HepG2 (cell line): ENCODE measurements around the gene UBL7. TPM values are rescaled to one million over a fixed set of nuclear protein-coding genes. Genes with fewer than 3 reads are reported as not detected.
A peak's percentile ranks its signal among the peaks of the same experiment; 100 is the strongest.

Experiments
- ETV6 ChIP-seq: sonication (generic); formaldehyde crosslinking; conservative IDR thresholded peaks from 2 replicates; pipeline ENCODE4 v1.4.0; 2020; ENCODE audit warnings: missing genetic modification reagents
- GATA4 ChIP-seq: sonication (generic); IDR thresholded peaks from 2 replicates; pipeline ENCODE4 v1.6.1; 2016; ENCODE audit warnings: antibody characterized with exemption, low read depth, borderline replicate concordance
- GTF3A ChIP-seq: sonication (generic); formaldehyde crosslinking; conservative IDR thresholded peaks from 2 replicates; pipeline ENCODE4 v1.4.0; 2020; ENCODE audit warnings: mild to moderate bottlenecking, missing genetic modification reagents
- HMGXB4 ChIP-seq, 2 experiments: sonication (generic) in 1 of 2; formaldehyde crosslinking in 1 of 2; IDR thresholded peaks; 2 replicates each; pipeline versions ENCODE4 v1.4.0 to v1.6.1; 2018 to 2020; ENCODE audit warnings: missing genetic modification reagents in 2 of 2, borderline replicate concordance in 1 of 2, low read depth in 1 of 2, mild to moderate bottlenecking in 1 of 2, missing biosample characterization in 1 of 2
- KDM2A ChIP-seq: sonication (generic); formaldehyde crosslinking; IDR thresholded peaks from 2 replicates; pipeline ENCODE4 v1.4.0; 2020; ENCODE audit warnings: low read depth, missing genetic modification reagents, borderline replicate concordance
- MED8 ChIP-seq: sonication (generic); formaldehyde crosslinking; IDR thresholded peaks from 2 replicates; pipeline ENCODE4 v1.8.1; 2023; ENCODE audit warnings: mild to moderate bottlenecking, missing genetic modification reagents; ENCODE audit not compliant: insufficient replicate concordance
- SMAD9 ChIP-seq: sonication (generic); formaldehyde crosslinking; IDR thresholded peaks from 2 replicates; pipeline ENCODE4 v1.5.1; 2020; ENCODE audit warnings: mild to moderate bottlenecking, missing genetic modification reagents
- SRF ChIP-seq: IDR thresholded peaks from 2 replicates; pipeline ENCODE4 v1.6.1; 2011; ENCODE audit warnings: mild to moderate bottlenecking, low read depth, low read length, moderate library complexity
- SRSF4 ChIP-seq: fragments of 200-400 bp; formaldehyde crosslinking; IDR thresholded peaks from one replicate; pipeline ENCODE4 v1.6.1; 2018; ENCODE audit warnings: mild to moderate bottlenecking, low read depth, low read length, moderate library complexity; ENCODE audit not compliant: poor library complexity, severe bottlenecking
- ZFP62 ChIP-seq: sonication (generic); formaldehyde crosslinking; IDR thresholded peaks from 2 replicates; pipeline ENCODE4 v1.4.0; 2020; ENCODE audit warnings: missing genetic modification reagents
- ZNF18 ChIP-seq: sonication (generic); formaldehyde crosslinking; IDR thresholded peaks from 2 replicates; pipeline ENCODE4 v1.8.0; 2022; ENCODE audit warnings: mild to moderate bottlenecking, missing genetic modification reagents; ENCODE audit not compliant: insufficient replicate concordance
- ZNF207 ChIP-seq: fragments of 450-650 bp; IDR thresholded peaks from 2 replicates; pipeline ENCODE4 v1.6.1; 2016; ENCODE audit warnings: antibody characterized with exemption, borderline replicate concordance
- ZNF256 ChIP-seq: sonication (generic); formaldehyde crosslinking; conservative IDR thresholded peaks from 2 replicates; pipeline ENCODE4 v1.4.0; 2020; ENCODE audit warnings: missing genetic modification reagents
- ZNF703 ChIP-seq: sonication (generic); formaldehyde crosslinking; IDR thresholded peaks from 2 replicates; pipeline ENCODE4 v1.5.1; 2020; ENCODE audit warnings: missing genetic modification reagents, mild to moderate bottlenecking, moderate library complexity, borderline replicate concordance
- ZNF724P ChIP-seq: sonication (generic); formaldehyde crosslinking; IDR thresholded peaks from 2 replicates; pipeline ENCODE4 v1.8.0; 2022; ENCODE audit warnings: missing genetic modification reagents, borderline replicate concordance
- ZNF772 ChIP-seq: sonication (generic); formaldehyde crosslinking; IDR thresholded peaks from 2 replicates; pipeline ENCODE4 v1.5.0; 2020; ENCODE audit warnings: mild to moderate bottlenecking, missing genetic modification reagents
- ZNF777 ChIP-seq: sonication (generic); formaldehyde crosslinking; IDR thresholded peaks from 2 replicates; pipeline ENCODE4 v1.4.0; 2020; ENCODE audit warnings: missing genetic modification reagents
- polyA plus RNA-seq, 8 experiments: library from polyadenylated mRNA; depleted of rRNA in 3 of 8; stranded (reverse) in 7 of 8; unstranded in 1 of 8; fragments of >200 nt; fragmentation: Illumina TruSeq in 4 of 8; extraction: Trizol in 4 of 8; gene quantifications; 2 replicates each; pipeline versions ENCODE4 v1.2.1 to v1.2.3, GENCODE V29; 2011 to 2016; ENCODE audit warnings: low read depth in 4 of 8, missing spikeins in 1 of 8, mixed read lengths in 1 of 8; ENCODE audit not compliant: insufficient read depth in 1 of 8
- total RNA-seq, 5 experiments: library from RNA; depleted of rRNA; stranded (reverse); fragments of >200 nt; fragmentation: Illumina TruSeq; extraction: Trizol; gene quantifications; 2 replicates each; pipeline ENCODE4 v1.2.3, GENCODE V29; 2016; ENCODE audit warnings: low read depth in 1 of 5
- TF ChIP-seq, protein P1 (sequence below): sonication (generic); formaldehyde crosslinking; IDR thresholded peaks from 2 replicates; pipeline ENCODE4 v1.5.0; 2020; ENCODE audit warnings: missing genetic modification reagents
- TF ChIP-seq, protein P2 (sequence below): sonication (generic); formaldehyde crosslinking; IDR thresholded peaks from 2 replicates; pipeline ENCODE4 v1.4.0; 2020; ENCODE audit warnings: missing genetic modification reagents, mild to moderate bottlenecking, borderline replicate concordance
- TF ChIP-seq, protein P3 (sequence below): IDR thresholded peaks from 2 replicates; pipeline ENCODE4 v1.6.1; 2018; ENCODE audit warnings: missing genetic modification reagents, mild to moderate bottlenecking, missing compliant biosample characterization

Gene UBL7
- total and polyA plus RNA-seq, 2 of the 13 experiments (the other 11 are each of a cell fraction or from before 2014, with no cell fraction given) = 55.0 to 63.5 TPM

- no peak for TF ChIP-seq GTF3A (CRISPR knock-in tag)
- peak; percentile 90 for TF ChIP-seq GATA4
- peak; percentile 89 for TF ChIP-seq MED8 (CRISPR knock-in tag)
- TF ChIP-seq, protein P1, sequence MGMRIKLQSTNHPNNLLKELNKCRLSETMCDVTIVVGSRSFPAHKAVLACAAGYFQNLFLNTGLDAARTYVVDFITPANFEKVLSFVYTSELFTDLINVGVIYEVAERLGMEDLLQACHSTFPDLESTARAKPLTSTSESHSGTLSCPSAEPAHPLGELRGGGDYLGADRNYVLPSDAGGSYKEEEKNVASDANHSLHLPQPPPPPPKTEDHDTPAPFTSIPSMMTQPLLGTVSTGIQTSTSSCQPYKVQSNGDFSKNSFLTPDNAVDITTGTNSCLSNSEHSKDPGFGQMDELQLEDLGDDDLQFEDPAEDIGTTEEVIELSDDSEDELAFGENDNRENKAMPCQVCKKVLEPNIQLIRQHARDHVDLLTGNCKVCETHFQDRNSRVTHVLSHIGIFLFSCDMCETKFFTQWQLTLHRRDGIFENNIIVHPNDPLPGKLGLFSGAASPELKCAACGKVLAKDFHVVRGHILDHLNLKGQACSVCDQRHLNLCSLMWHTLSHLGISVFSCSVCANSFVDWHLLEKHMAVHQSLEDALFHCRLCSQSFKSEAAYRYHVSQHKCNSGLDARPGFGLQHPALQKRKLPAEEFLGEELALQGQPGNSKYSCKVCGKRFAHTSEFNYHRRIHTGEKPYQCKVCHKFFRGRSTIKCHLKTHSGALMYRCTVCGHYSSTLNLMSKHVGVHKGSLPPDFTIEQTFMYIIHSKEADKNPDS (CRISPR knock-in tag) = no peak
- 0 out of 2 replicates have a peak, but pooled peaks have one; percentile 53 for TF ChIP-seq ZNF772 (CRISPR knock-in tag)
- no peak for TF ChIP-seq ZNF724P (CRISPR knock-in tag)
- TF ChIP-seq SRSF4 = no peak
- TF ChIP-seq ZNF256 (CRISPR knock-in tag) = no peak
- TF ChIP-seq ZFP62 (CRISPR knock-in tag) = no peak
- no peak for TF ChIP-seq SRF
- peak; percentile 28 for TF ChIP-seq ZNF18
- TF ChIP-seq SMAD9 (CRISPR knock-in tag) = no peak
- peak; percentile 87; the same call in 1 of the 2 replicates for TF ChIP-seq ZNF703
- TF ChIP-seq ZNF777 (CRISPR knock-in tag) = no peak
- peak; percentile 29 to 43; a peak in 1 of 4 replicates for TF ChIP-seq HMGXB4 (CRISPR knock-in tag; IDR thresholded peaks at IDR 0.05; ENCODE audit: borderline replicate concordance in 1 of 2, low read depth in 1 of 2)
- no peak for TF ChIP-seq ETV6 (CRISPR knock-in tag)
- TF ChIP-seq, protein P2, sequence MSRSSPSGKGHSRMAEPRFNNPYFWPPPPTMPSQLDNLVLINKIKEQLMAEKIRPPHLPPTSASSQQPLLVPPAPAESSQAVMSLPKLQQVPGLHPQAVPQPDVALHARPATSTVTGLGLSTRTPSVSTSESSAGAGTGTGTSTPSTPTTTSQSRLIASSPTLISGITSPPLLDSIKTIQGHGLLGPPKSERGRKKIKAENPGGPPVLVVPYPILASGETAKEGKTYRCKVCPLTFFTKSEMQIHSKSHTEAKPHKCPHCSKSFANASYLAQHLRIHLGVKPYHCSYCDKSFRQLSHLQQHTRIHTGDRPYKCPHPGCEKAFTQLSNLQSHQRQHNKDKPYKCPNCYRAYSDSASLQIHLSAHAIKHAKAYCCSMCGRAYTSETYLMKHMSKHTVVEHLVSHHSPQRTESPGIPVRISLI (CRISPR knock-in tag) = peak; percentile 38; the same call in 1 of the 2 replicates
- TF ChIP-seq, protein P3, sequence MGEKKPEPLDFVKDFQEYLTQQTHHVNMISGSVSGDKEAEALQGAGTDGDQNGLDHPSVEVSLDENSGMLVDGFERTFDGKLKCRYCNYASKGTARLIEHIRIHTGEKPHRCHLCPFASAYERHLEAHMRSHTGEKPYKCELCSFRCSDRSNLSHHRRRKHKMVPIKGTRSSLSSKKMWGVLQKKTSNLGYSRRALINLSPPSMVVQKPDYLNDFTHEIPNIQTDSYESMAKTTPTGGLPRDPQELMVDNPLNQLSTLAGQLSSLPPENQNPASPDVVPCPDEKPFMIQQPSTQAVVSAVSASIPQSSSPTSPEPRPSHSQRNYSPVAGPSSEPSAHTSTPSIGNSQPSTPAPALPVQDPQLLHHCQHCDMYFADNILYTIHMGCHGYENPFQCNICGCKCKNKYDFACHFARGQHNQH = no peak; the same call in 1 of the 2 replicates
- TF ChIP-seq ZNF207 = no peak
- TF ChIP-seq KDM2A (CRISPR knock-in tag) = peak; percentile 56
Measured at GRCh38 chr15:74443100-74443909, 17.7 kb downstream of the UBL7 start (continued).
